Heart right ventricle (tissue), 16 donors: ENCODE results near the gene ZNF787. TPM values are rescaled to one million over a fixed set of nuclear protein-coding genes. Genes with fewer than 3 reads are reported as not detected.

ENCODE experiments used
- ATAC-seq, 8 donors: fragments of 200-7000 bp; cut with Tn5 transposase; one replicate each; pipeline ENCODE4 v1.9.1; 2020; ENCODE audit warnings: mild to moderate bottlenecking in 8 of 8, moderate library complexity in 8 of 8, moderate number of reproducible peaks in 1 of 8
- DNase-seq, 2 donors: peaks; one replicate each; pipeline ENCODE4 v3.0.0-alpha.2; 2020
- H3K27ac ChIP-seq, 10 donors: fragments of 200-600 bp; sonication (generic) in 2 of 10; one replicate each; pipeline versions ENCODE4 v1.5.0 to v1.8.0; 2020 to 2022; ENCODE audit warnings: mild to moderate bottlenecking in 3 of 10
- H3K27me3 ChIP-seq, 7 donors: fragments of 200-600 bp; one replicate each; pipeline ENCODE4 v1.8.0; 2021 to 2022; ENCODE audit warnings: mild to moderate bottlenecking in 2 of 7
- H3K36me3 ChIP-seq, 9 donors: fragments of 200-600 bp; sonication (generic) in 1 of 9; one replicate each; pipeline versions ENCODE4 v1.5.0 to v1.8.0; 2020 to 2022; ENCODE audit warnings: mild to moderate bottlenecking in 2 of 9
- H3K4me1 ChIP-seq, 9 donors: fragments of 200-600 bp; sonication (generic) in 1 of 9; one replicate each; pipeline versions ENCODE4 v1.5.0 to v1.8.0; 2020 to 2022; ENCODE audit warnings: mild to moderate bottlenecking in 4 of 9
- H3K4me3 ChIP-seq, 10 donors: fragments of 200-600 bp; sonication (generic) in 2 of 10; one replicate each; pipeline versions ENCODE4 v1.5.0 to v1.8.0; 2020 to 2022; ENCODE audit warnings: mild to moderate bottlenecking in 7 of 10, moderate library complexity in 2 of 10
- H3K9me3 ChIP-seq, 11 donors: fragments of 200-600 bp in 10 of 11; sonication (generic) in 2 of 11; one replicate each; pipeline versions ENCODE4 v1.5.0 to v1.8.0; 2013 to 2022; ENCODE audit warnings: mild to moderate bottlenecking in 2 of 11, control low read depth in 1 of 11, moderate library complexity in 1 of 11
- CTCF ChIP-seq, 9 donors: fragments of 200-600 bp; sonication (generic) in 2 of 9; IDR thresholded peaks; one replicate each; pipeline versions ENCODE4 v1.5.0 to v1.8.0; 2021 to 2022; ENCODE audit warnings: antibody characterized with exemption in 9 of 9, mild to moderate bottlenecking in 5 of 9, moderate library complexity in 1 of 9
- WGBS, 2 donors: extraction: QIAGEN DNeasy Blood & Tissue Kit; methylation state at CpG; one replicate each; pipeline ENCODE4 v1.1.7; 2013; ENCODE audit warnings: inconsistent platforms in 1 of 2; 5-methylcytosine and 5-hydroxymethylcytosine counted together
- intact Hi-C, 10 donors: fragments of 100-400 bp; cut with DNase I; formaldehyde crosslinking; loops; one replicate each; pipeline versions ENCODE4 v1.11.1 to v1.14.2; 2022
- polyA plus RNA-seq, 2 donors: library from polyadenylated mRNA; stranded (reverse); fragments of 200-250 nt; gene quantifications; one replicate each; pipeline ENCODE4 v1.2.3, GENCODE V29; 2013
- total RNA-seq, 10 donors: library from RNA; stranded (reverse); fragmentation: NEBNext Ultra II Directional in 3 of 10; extraction: Animal tissue kit (Norgen Biotek cat#: 25700) in 3 of 10; gene quantifications; one replicate each; pipeline versions ENCODE4 v1.2.1 to v1.2.4, GENCODE V29; 2021 to 2023
- donor health status: Arrhythmogenic right ventricular cardiomyopathy.
- donor health status: ischemic (EF 13 %, LVEDD 7.1; RV severe dilation, severe dysfunction).
- donor health status: healthy with polysubstance abuse.
- donor health status: DM: no; HTN: yes; CAD: no.
- donor health status: DM: no; HTN: no; CAD: no.
- donor health status: ischemic (EF 25% LVEDD 6.9; RV normal size, moderate dysfunction).
- donor health status: ischemic (EF 25% LVEDD 5.7; RV mildly dilated, moderate dysfunction).
- donor health status: healthy.
- donor health status: DM: yes; HTN: yes; CAD: no.
- donor health status: Ischemic cardiomyopathy.
- donor health status: ischemic (EF 35%, LVEDD 5.7; RV mildly dilated, moderate dysfunction).
- donor health status: nonischemic (EF 11% LVEDD 7.7; RV severe dilation, severe dysfunction).
- donor health status: DM: yes; HTN: yes; CAD: no.
- donor health status: PGD.
- donor health status: ischemic (EF 29% LVEDD 5.4; RV normal size, mild dysfunction).
- donor health status: nonischemic (EF 23%, LVEDD 6.1; RV moderate dilation, normal function).

Gene ZNF787
- total and polyA plus RNA-seq, 12 donors, result 18.5 to 47.2 (median 28.4) TPM

- no peak for DNase-seq
- H3K9me3 ChIP-seq, result no peaks in the 10 kb centered on the region
Observed at GRCh38 chr19:56141417-56141993, 20.4 kb upstream of the ZNF787 start.

GRCh38 chr19:56140583-56141416 lies 19.7 kb upstream of the ZNF787 start, which contains the start of gene ZNF444:
TSS of gene ZNF444 (plus strand) at chr19:56141287. CDS start at chr19:56146912, 5,625 bp downstream.
- H3K27ac ChIP-seq, result peak within 1 kb of the TSS; percentile 30 to 90 (median 86)
- H3K27me3 ChIP-seq, result no peaks in the 10 kb centered on the region
- peaks cover 0 to 29% (median 17%) of the 10 kb centered on the region in 9 donors for H3K4me1 ChIP-seq
- intact Hi-C loops, result loop anchor here in 6 of 10 donors (1.0 to 10.0 kb wide), 5 partner anchors 17 to 174 kb away; partner anchors contain the start of genes ZNF787 (in 4 of the 6) and ZSCAN5A (in 3 of the 6)
- H3K36me3 ChIP-seq, result peaks cover 0 to 2% (median 0%) of the 10 kb centered on the region in 9 donors
- WGBS, 2 donors, result 0% methylated on average over 56 of the region's 56 CpGs
- ATAC-seq (peak; percentile 93 to 97 (median 96)), DNase-seq (peak; percentile 99)
- H3K4me3 ChIP-seq, result peak within 1 kb of the TSS; percentile 36 to 70 (median 64)
- TF ChIP-seq CTCF (IDR thresholded peaks at IDR 0.05), result no peak
- H3K9me3 ChIP-seq, result no peaks in the 10 kb centered on the region

More at GRCh38 chr19:56141417-56141993, 20.4 kb upstream of the ZNF787 start:
- 3 to 4% methylated on average over 18 to 26 of the region's 26 CpGs for WGBS, 2 donors
- ATAC-seq, result no peak
- H3K27ac ChIP-seq, result peak overlapping the region in 9 of 10 donors; percentile 65 to 90 (median 86)
- H3K27me3 ChIP-seq, result no peaks in the 10 kb centered on the region
- peaks cover 0 to 9% (median 0%) of the 10 kb centered on the region in 9 donors for H3K36me3 ChIP-seq
- H3K4me1 ChIP-seq, result peaks cover 0 to 30% (median 17%) of the 10 kb centered on the region in 9 donors
- intact Hi-C loops, result loop anchor here in 3 of 10 donors (2.0 to 10.0 kb wide), 3 partner anchors 34 to 173 kb away; partner anchors contain the start of gene ZSCAN5A (in 3 of the 3)
- TF ChIP-seq CTCF (IDR thresholded peaks at IDR 0.05), result no peak
- peak overlapping the region; percentile 32 to 70 (median 64) for H3K4me3 ChIP-seq

- WGBS, 2 donors, result 24 to 26% methylated on average over 22 of the region's 22 CpGs
- H3K4me3 ChIP-seq, result peak overlapping the region; percentile 36 to 70 (median 64)
- intact Hi-C loops, result loop anchor here in 6 of 10 donors (1.0 to 10.0 kb wide), 5 partner anchors 17 to 175 kb away; partner anchors contain the start of genes ZNF787 (in 4 of the 6) and ZSCAN5A (in 3 of the 6)
- H3K36me3 ChIP-seq, result no peaks in the 10 kb centered on the region
- peaks cover 0 to 29% (median 17%) of the 10 kb centered on the region in 9 donors for H3K4me1 ChIP-seq
- DNase-seq, result no peak
- no peak for TF ChIP-seq CTCF (IDR thresholded peaks at IDR 0.05)
- H3K27ac ChIP-seq, result peak overlapping the region; percentile 30 to 90 (median 86)
- H3K27me3 ChIP-seq, result no peaks in the 10 kb centered on the region
- ATAC-seq, result no peak
- no peaks in the 10 kb centered on the region for H3K9me3 ChIP-seq
Observed at GRCh38 chr19:56139847-56140582, 18.9 kb upstream of the ZNF787 start.
